GM13976 (cell line): ENCODE measurements around the gene PUDP.

Experiments
- DNase-seq: peaks from one replicate; pipeline ENCODE4 v3.0.0; 2012; ENCODE audit warnings: low spot score
- CTCF ChIP-seq: IDR thresholded peaks from 2 replicates; pipeline ENCODE4 v1.5.1; 2012; ENCODE audit warnings: borderline replicate concordance, mild to moderate bottlenecking; ENCODE audit not compliant: insufficient read depth; ENCODE audit errors: extremely low read depth, missing control alignments, control extremely low read depth
- in situ Hi-C: fragments of 300-500 bp; cut with MboI; formaldehyde crosslinking; loops from one replicate; pipeline ENCODE4 v1.12.0; 2022; ENCODE audit warnings: low sequenced_read_pairs, mixed read lengths, inconsistent platforms; ENCODE audit not compliant: unreplicated experiment

The PUDP gene

GRCh38 chrX:7059214-7059838 lies 88.6 kb downstream of the PUDP start:
- in situ Hi-C loops = no loop called here
- no peak for TF ChIP-seq CTCF
- DNase-seq = peak; percentile 71

- TF ChIP-seq CTCF = no peak
- no peak for DNase-seq
- in situ Hi-C loops = no loop called here
These were observed 92.4 kb downstream of the PUDP start for GRCh38 chrX:7055386-7056137.

GRCh38 chrX:7054219-7055216 lies 93.4 kb downstream of the PUDP start:
- in situ Hi-C loops = no loop called here
- no peak for TF ChIP-seq CTCF
- DNase-seq = no peak

GRCh38 chrX:7052541-7052940 lies 95.4 kb downstream of the PUDP start:
- in situ Hi-C loops = no loop called here
- TF ChIP-seq CTCF = no peak
- no peak for DNase-seq

- no peak for TF ChIP-seq CTCF
- no peak for DNase-seq
- in situ Hi-C loops = no loop called here
These were observed 97.7 kb downstream of the PUDP start for GRCh38 chrX:7050271-7050670.

GRCh38 chrX:7047951-7048350 lies 100.0 kb downstream of the PUDP start:
- no peak for DNase-seq
- no peak for TF ChIP-seq CTCF
- in situ Hi-C loops = no loop called here
